HEK293 (cell line): Measurements from ENCODE around the gene KLHL18.

Experiments used
- CTCF ChIA-PET: fragments of 350-600 bp; formaldehyde crosslinking; extraction: SDS; loops from one replicate; lab custom pipeline; 2021; ENCODE audit warnings: antibody characterized with exemption; lab: Yijun Ruan, JAX
- POLR2A ChIA-PET: fragments of 300-600 bp; formaldehyde crosslinking; extraction: SDS; loops from one replicate; lab custom pipeline; 2020; ENCODE audit warnings: antibody characterized with exemption, inconsistent platforms; lab: Yijun Ruan, JAX
- H3K27ac ChIP-seq: fragments of 200-500 bp; sonication (Bioruptor generic); 2 replicates; pipeline ENCODE4 v1.5.1; 2014; ENCODE audit warnings: low read depth, low read length, control low read depth, inconsistent platforms; ENCODE audit errors: extremely low read depth
- H3K36me3 ChIP-seq, 2 experiments: fragments of 200-500 bp in 1 of 2; sonication (Bioruptor generic) in 1 of 2; 1 replicate in 1 of 2; 2 replicates in 1 of 2; pipeline ENCODE4 v1.5.1; 2014 to 2017; ENCODE audit warnings: inconsistent platforms in 2 of 2, low read length in 2 of 2; ENCODE audit not compliant: control insufficient read depth in 2 of 2, insufficient read depth in 1 of 2
- H3K4me1 ChIP-seq: fragments of 200-500 bp; sonication (Bioruptor generic); 2 replicates; pipeline ENCODE4 v1.5.1; 2014; ENCODE audit warnings: mild to moderate bottlenecking, low read length, inconsistent platforms; ENCODE audit not compliant: control insufficient read depth, insufficient read depth
- H3K4me3 ChIP-seq: 2 replicates; pipeline ENCODE4 v1.5.1; 2011; ENCODE audit warnings: low read depth, mild to moderate bottlenecking, control low read depth, low read length, moderate library complexity
- H3K9me3 ChIP-seq: fragments of 200-500 bp; sonication (Bioruptor generic); 2 replicates; pipeline ENCODE4 v1.5.1; 2014; ENCODE audit warnings: low read depth, low read length, inconsistent platforms; ENCODE audit not compliant: control insufficient read depth, insufficient read depth
- BCL11A ChIP-seq: fragments of 450-650 bp; formaldehyde crosslinking; IDR thresholded peaks from 2 replicates; pipeline ENCODE4 v1.5.1; 2016; ENCODE audit warnings: low read depth, missing biosample characterization, missing genetic modification characterization
- BCL11B ChIP-seq: fragments of 450-650 bp; formaldehyde crosslinking; IDR thresholded peaks from 2 replicates; pipeline ENCODE4 v1.5.1; 2016; ENCODE audit warnings: low read depth, missing biosample characterization, missing genetic modification characterization
- FEZF1 ChIP-seq: fragments of 450-650 bp; formaldehyde crosslinking; IDR thresholded peaks from 2 replicates; pipeline ENCODE4 v1.5.1; 2016; ENCODE audit warnings: missing biosample characterization, missing genetic modification characterization
- GLIS2 ChIP-seq: fragments of 450-650 bp; formaldehyde crosslinking; IDR thresholded peaks from 2 replicates; pipeline ENCODE4 v1.5.1; 2016; ENCODE audit warnings: missing biosample characterization, missing genetic modification characterization
- INSM2 ChIP-seq: fragments of 450-650 bp; formaldehyde crosslinking; IDR thresholded peaks from 2 replicates; pipeline ENCODE4 v1.5.1; 2016; ENCODE audit warnings: missing biosample characterization, missing genetic modification characterization
- KLF10 ChIP-seq: fragments of 450-650 bp; IDR thresholded peaks from 2 replicates; pipeline ENCODE4 v1.5.1; 2018; ENCODE audit warnings: missing biosample characterization, mild to moderate bottlenecking, missing genetic modification characterization
- KLF7 ChIP-seq: fragments of 450-650 bp; formaldehyde crosslinking; IDR thresholded peaks from 2 replicates; pipeline ENCODE4 v1.5.1; 2016; ENCODE audit warnings: missing biosample characterization, missing genetic modification characterization, borderline replicate concordance
- KLF9 ChIP-seq: fragments of 450-650 bp; formaldehyde crosslinking; IDR thresholded peaks from 2 replicates; pipeline ENCODE4 v1.5.1; 2016; ENCODE audit warnings: missing biosample characterization, missing genetic modification characterization, low read depth
- REST ChIP-seq: fragments of 450-650 bp; formaldehyde crosslinking; IDR thresholded peaks from 2 replicates; pipeline ENCODE4 v1.5.1; 2016; ENCODE audit warnings: missing biosample characterization, missing genetic modification characterization
- SETDB1 ChIP-seq: IDR thresholded peaks from one replicate; pipeline ENCODE4 v1.6.1; 2017; ENCODE audit warnings: mild to moderate bottlenecking, low read length, moderate library complexity, mixed read lengths; ENCODE audit not compliant: insufficient read length
- SP7 ChIP-seq: fragments of 450-650 bp; formaldehyde crosslinking; IDR thresholded peaks from 2 replicates; pipeline ENCODE4 v1.5.1; 2016; ENCODE audit warnings: missing biosample characterization, missing genetic modification characterization
- TCF7L2 ChIP-seq: IDR thresholded peaks from 2 replicates; pipeline ENCODE4 v1.6.1; 2011; ENCODE audit warnings: low read depth, mild to moderate bottlenecking, inconsistent platforms, low read length, moderate library complexity, borderline replicate concordance
- ZBTB1 ChIP-seq: fragments of 450-650 bp; formaldehyde crosslinking; IDR thresholded peaks from 2 replicates; pipeline ENCODE4 v1.5.1; 2016; ENCODE audit warnings: missing biosample characterization, missing genetic modification characterization
- ZBTB20 ChIP-seq: fragments of 450-650 bp; formaldehyde crosslinking; IDR thresholded peaks from 2 replicates; pipeline ENCODE4 v1.5.1; 2016; ENCODE audit warnings: missing biosample characterization, missing genetic modification characterization
- ZBTB49 ChIP-seq: fragments of 450-650 bp; formaldehyde crosslinking; IDR thresholded peaks from 2 replicates; pipeline ENCODE4 v1.5.1; 2016; ENCODE audit warnings: missing biosample characterization, missing genetic modification characterization, low read depth
- ZNF16 ChIP-seq: fragments of 450-650 bp; formaldehyde crosslinking; IDR thresholded peaks from 2 replicates; pipeline ENCODE4 v1.5.1; 2016; ENCODE audit warnings: low read depth, missing biosample characterization, missing genetic modification characterization
- ZNF292 ChIP-seq: fragments of 450-650 bp; formaldehyde crosslinking; IDR thresholded peaks from 2 replicates; pipeline ENCODE4 v1.5.1; 2016; ENCODE audit warnings: low read depth, missing biosample characterization, missing genetic modification characterization, borderline replicate concordance
- ZNF324 ChIP-seq: fragments of 450-650 bp; formaldehyde crosslinking; IDR thresholded peaks from 2 replicates; pipeline ENCODE4 v1.5.1; 2016; ENCODE audit warnings: missing biosample characterization, missing genetic modification characterization
- ZNF423 ChIP-seq: fragments of 450-650 bp; formaldehyde crosslinking; IDR thresholded peaks from 2 replicates; pipeline ENCODE4 v1.5.1; 2016; ENCODE audit warnings: missing biosample characterization, missing genetic modification characterization
- ZNF544 ChIP-seq: fragments of 450-650 bp; formaldehyde crosslinking; IDR thresholded peaks from 2 replicates; pipeline ENCODE4 v1.5.0; 2017; ENCODE audit warnings: missing biosample characterization, missing genetic modification characterization
- ZNF549 ChIP-seq: fragments of 450-650 bp; IDR thresholded peaks from 2 replicates; pipeline ENCODE4 v1.5.1; 2018; ENCODE audit warnings: missing biosample characterization, missing genetic modification characterization, mild to moderate bottlenecking, inconsistent platforms, moderate library complexity
- ZNF560 ChIP-seq: fragments of 450-650 bp; formaldehyde crosslinking; IDR thresholded peaks from 2 replicates; pipeline ENCODE4 v1.5.1; 2017; ENCODE audit warnings: missing biosample characterization, missing genetic modification characterization, borderline replicate concordance
- ZNF561 ChIP-seq: fragments of 450-650 bp; IDR thresholded peaks from 2 replicates; pipeline ENCODE4 v1.5.1; 2018; ENCODE audit warnings: missing biosample characterization, missing genetic modification characterization, borderline replicate concordance
- ZNF585B ChIP-seq: fragments of 450-650 bp; formaldehyde crosslinking; IDR thresholded peaks from 2 replicates; pipeline ENCODE4 v1.5.1; 2016; ENCODE audit warnings: missing biosample characterization, missing genetic modification characterization
- ZNF621 ChIP-seq: fragments of 450-650 bp; formaldehyde crosslinking; IDR thresholded peaks from 2 replicates; pipeline ENCODE4 v1.5.1; 2017; ENCODE audit warnings: missing biosample characterization, missing genetic modification characterization
- ZNF692 ChIP-seq: fragments of 450-650 bp; formaldehyde crosslinking; IDR thresholded peaks from 2 replicates; pipeline ENCODE4 v1.5.1; 2016; ENCODE audit warnings: missing biosample characterization, missing genetic modification characterization
- ZNF707 ChIP-seq: fragments of 450-650 bp; formaldehyde crosslinking; IDR thresholded peaks from 2 replicates; pipeline ENCODE4 v1.5.1; 2016; ENCODE audit warnings: missing biosample characterization, missing genetic modification characterization
- ZNF830 ChIP-seq: fragments of 450-650 bp; IDR thresholded peaks from 2 replicates; pipeline ENCODE4 v1.5.0; 2018; ENCODE audit warnings: missing biosample characterization, missing genetic modification characterization, low read depth, mild to moderate bottlenecking, moderate library complexity
- ZXDB ChIP-seq: fragments of 450-650 bp; formaldehyde crosslinking; IDR thresholded peaks from 2 replicates; pipeline ENCODE4 v1.5.1; 2016; ENCODE audit warnings: missing biosample characterization, missing genetic modification characterization

The KLHL18 gene

GRCh38 chr3:47274652-47275051 is 8.1 kb upstream of the KLHL18 start:
- Histone ChIP-seq H3K27ac (no peak overlapping the region), H3K36me3 (no peaks in the 10 kb centered on the region), H3K4me1 (no peaks in the 10 kb centered on the region), H3K9me3 (no peaks in the 10 kb centered on the region), H3K4me3 (no peak overlapping the region)
- ChIA-PET POLR2A (no interaction called here), CTCF (no interaction called here)
- TF ChIP-seq TCF7L2 (no peak), ZNF830 (tag by site-specific recombination) (no peak), KLF10 (tag by site-specific recombination) (no peak), ZNF16 (no peak), ZNF561 (tag by site-specific recombination) (no peak), ZBTB49 (no peak), REST (tag by site-specific recombination) (no peak), ZNF692 (tag by site-specific recombination) (no peak), ZNF560 (tag by site-specific recombination) (no peak), ZNF707 (tag by site-specific recombination) (no peak), FEZF1 (tag by site-specific recombination) (no peak), SETDB1 (no peak), INSM2 (tag by site-specific recombination) (no peak), ZNF621 (tag by site-specific recombination) (no peak), ZNF544 (no peak), ZNF585B (no peak), ZNF292 (tag by site-specific recombination) (no peak)

- no peaks in the 10 kb centered on the region for H3K9me3 ChIP-seq
- H3K27ac ChIP-seq: no peak overlapping the region
- no peaks in the 10 kb centered on the region for H3K36me3 ChIP-seq
- ChIA-PET CTCF (interaction anchor here (1.2 kb wide), 1 partner anchor 112 kb away, joined by 4 read pairs; no protein-coding TSS in a partner anchor), POLR2A (interaction anchor here (0.7 kb wide), 1 partner anchor 16 kb away, joined by 5 read pairs; no protein-coding TSS in a partner anchor)
- TF ChIP-seq ZNF544: no peak
- no peak for TF ChIP-seq ZNF324 (tag by site-specific recombination)
- no peak for TF ChIP-seq ZBTB1 (tag by site-specific recombination)
- no peak for TF ChIP-seq TCF7L2
- TF ChIP-seq ZXDB (tag by site-specific recombination): no peak
- TF ChIP-seq ZNF549: no peak
- TF ChIP-seq BCL11B (tag by site-specific recombination): no peak
- no peak for TF ChIP-seq ZNF561 (tag by site-specific recombination)
- no peak for TF ChIP-seq GLIS2 (tag by site-specific recombination)
- no peak for TF ChIP-seq ZNF16
- TF ChIP-seq BCL11A (tag by site-specific recombination): no peak
- TF ChIP-seq SP7 (tag by site-specific recombination): no peak
- no peak for TF ChIP-seq KLF7
- no peak for TF ChIP-seq ZNF423
- TF ChIP-seq KLF9: no peak
- no peak for TF ChIP-seq ZBTB20 (tag by site-specific recombination)
- TF ChIP-seq, all 188 proteins: peak for 0
- H3K4me3 ChIP-seq: no peak overlapping the region
- H3K4me1 ChIP-seq: no peaks in the 10 kb centered on the region
These were observed 6.2 kb upstream of the KLHL18 start for GRCh38 chr3:47276558-47276957.
